ENCODE data around the gene ZNF511.

DNA sequence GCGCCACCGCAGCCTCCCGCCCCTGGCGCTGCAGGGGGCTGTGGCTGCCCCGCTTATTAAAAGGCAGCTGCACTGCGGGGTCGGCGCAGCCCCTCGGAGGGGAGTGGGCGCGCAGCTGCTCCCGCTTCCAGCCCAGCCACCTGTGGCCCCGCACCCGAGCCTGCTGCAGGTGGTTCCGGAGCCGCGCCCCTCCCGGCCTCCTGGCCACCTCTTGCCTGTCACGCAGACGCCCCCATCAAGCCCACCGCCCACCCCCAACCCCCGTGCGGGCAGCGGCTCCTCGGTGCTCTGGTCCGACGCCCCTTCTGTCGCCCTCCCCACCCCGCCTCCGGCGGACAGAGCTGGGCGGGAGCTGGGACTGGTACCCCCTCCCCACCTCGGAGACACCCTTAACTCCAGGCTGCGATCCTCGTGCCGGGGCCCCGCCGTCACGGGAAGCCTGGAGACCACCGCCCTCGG lies 27.4 kb downstream of the ZNF511 start:
- TF ChIP-seq CTCF (conservative IDR thresholded peaks at IDR 0.05) (no peak), ZFX (IDR thresholded peaks at IDR 0.05) (no peak)
